ENCODE results near the gene PHKG2. TPM values are rescaled to one million over a fixed set of nuclear protein-coding genes. Genes with fewer than 3 reads are reported as not detected.

Gene PHKG2
- total and polyA plus RNA-seq, 7 donors: 10.1 to 21.3 (median 13.2) TPM

GRCh38 chr16:30767767-30768465 lies 19.7 kb downstream of the PHKG2 start:
- no peak for DNase-seq
- Histone ChIP-seq H3K27ac (no peak overlapping the region), H3K9me3 (no peaks in the 10 kb centered on the region), H3K4me1 (peaks cover 13% of the 10 kb centered on the region), H3K36me3 (ENCODE audit: insufficient read depth in 1 of 2, low read depth in 1 of 2) (peaks cover 24 to 100% of the 10 kb centered on the region in 2 donors), H3K4me3 (no peak overlapping the region), H3K27me3 (ENCODE audit: insufficient read depth in 3 of 3, low read length in 2 of 3) (no peaks in the 10 kb centered on the region)
- no peak for ATAC-seq
- intact Hi-C loops (cut with DNase I): no loop called here
- TF ChIP-seq, protein P1, sequence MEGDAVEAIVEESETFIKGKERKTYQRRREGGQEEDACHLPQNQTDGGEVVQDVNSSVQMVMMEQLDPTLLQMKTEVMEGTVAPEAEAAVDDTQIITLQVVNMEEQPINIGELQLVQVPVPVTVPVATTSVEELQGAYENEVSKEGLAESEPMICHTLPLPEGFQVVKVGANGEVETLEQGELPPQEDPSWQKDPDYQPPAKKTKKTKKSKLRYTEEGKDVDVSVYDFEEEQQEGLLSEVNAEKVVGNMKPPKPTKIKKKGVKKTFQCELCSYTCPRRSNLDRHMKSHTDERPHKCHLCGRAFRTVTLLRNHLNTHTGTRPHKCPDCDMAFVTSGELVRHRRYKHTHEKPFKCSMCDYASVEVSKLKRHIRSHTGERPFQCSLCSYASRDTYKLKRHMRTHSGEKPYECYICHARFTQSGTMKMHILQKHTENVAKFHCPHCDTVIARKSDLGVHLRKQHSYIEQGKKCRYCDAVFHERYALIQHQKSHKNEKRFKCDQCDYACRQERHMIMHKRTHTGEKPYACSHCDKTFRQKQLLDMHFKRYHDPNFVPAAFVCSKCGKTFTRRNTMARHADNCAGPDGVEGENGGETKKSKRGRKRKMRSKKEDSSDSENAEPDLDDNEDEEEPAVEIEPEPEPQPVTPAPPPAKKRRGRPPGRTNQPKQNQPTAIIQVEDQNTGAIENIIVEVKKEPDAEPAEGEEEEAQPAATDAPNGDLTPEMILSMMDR (IDR thresholded peaks at IDR 0.05): no peak
- WGBS, 3 donors: 89 to 92% (median 90%) methylated on average over 18 of the region's 18 CpGs

DNA sequence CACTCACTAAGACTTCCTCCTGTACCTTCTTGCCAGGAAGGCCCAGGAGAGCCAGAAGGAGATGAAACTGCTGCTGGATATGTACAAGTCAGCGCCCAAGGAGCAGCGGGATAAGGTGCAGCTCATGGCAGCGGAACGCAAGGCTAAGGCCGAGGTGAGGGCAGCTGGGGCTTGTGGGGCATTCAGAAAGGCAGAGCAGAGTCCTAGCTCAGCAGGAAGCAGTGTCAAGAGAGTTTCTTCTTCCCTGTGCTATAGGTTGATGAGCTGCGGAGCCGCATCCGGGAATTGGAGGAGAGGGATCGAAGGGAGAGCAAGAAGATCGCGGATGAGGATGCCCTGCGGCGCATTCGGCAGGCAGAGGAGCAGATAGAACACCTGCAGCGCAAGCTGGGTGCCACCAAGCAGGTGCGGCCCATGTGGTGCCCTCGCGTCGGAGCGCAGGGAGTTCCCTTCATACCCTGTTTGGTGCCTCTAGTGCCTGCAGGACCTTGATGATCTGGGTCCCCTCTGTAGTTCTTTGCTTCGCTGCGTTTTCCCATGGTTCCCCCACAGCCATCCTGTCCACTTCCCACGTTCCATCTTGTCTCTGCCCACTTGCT lies 20.5 kb downstream of the PHKG2 start:
- peaks cover 24 to 100% of the 10 kb centered on the region in 2 donors for H3K36me3 ChIP-seq (ENCODE audit: insufficient read depth in 1 of 2, low read depth in 1 of 2)
- intact Hi-C loops (cut with DNase I): no loop called here
- peaks cover 5% of the 10 kb centered on the region for H3K4me1 ChIP-seq
- TF ChIP-seq, protein P1 (IDR thresholded peaks at IDR 0.05): no peak
- DNase-seq: no peak
- no peak for ATAC-seq
- no peak overlapping the region for H3K4me3 ChIP-seq
- 93 to 96% (median 95%) methylated on average over 23 of the region's 23 CpGs for WGBS, 3 donors
- H3K27me3 ChIP-seq (ENCODE audit: insufficient read depth in 3 of 3, low read length in 2 of 3): no peaks in the 10 kb centered on the region
- no peaks in the 10 kb centered on the region for H3K9me3 ChIP-seq
- H3K27ac ChIP-seq: no peak overlapping the region

DNA sequence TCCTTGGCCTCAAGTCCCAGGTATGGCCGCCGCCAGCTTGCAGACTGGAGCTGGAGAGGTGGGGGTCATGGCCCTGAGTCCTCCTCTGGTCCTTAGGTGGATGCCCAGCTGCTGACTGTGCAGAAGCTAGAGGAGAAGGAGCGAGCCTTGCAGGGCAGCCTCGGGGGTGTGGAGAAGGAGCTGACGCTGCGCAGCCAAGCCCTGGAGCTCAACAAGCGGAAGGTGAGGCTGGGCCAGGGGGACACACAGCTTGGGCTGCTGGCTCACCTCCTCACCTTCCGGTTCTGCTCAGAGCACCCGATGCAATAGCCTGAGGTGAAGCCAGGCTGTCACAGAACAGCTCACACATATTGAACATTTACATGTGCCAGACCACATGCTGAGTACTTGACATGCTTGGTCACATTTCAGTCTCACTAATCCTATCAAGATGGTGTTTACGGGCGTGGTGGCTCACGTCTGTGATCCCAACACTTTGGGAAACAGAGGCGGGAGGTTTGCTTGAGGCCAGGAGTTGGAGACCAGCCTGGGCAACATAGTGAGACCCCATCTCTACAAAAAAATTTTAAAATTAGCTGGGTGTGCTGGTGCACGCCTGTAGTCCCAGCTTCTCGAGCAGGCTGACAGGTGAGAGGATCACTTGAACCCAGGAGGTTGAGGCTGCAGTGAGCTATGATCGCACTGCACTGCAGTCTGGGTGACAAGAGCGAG lies 21.3 kb downstream of the PHKG2 start:
- ATAC-seq (no peak), DNase-seq (no peak)
- Histone ChIP-seq H3K27ac (no peak overlapping the region), H3K27me3 (ENCODE audit: insufficient read depth in 3 of 3, low read length in 2 of 3) (no peaks in the 10 kb centered on the region), H3K9me3 (no peaks in the 10 kb centered on the region), H3K36me3 (ENCODE audit: insufficient read depth in 1 of 2, low read depth in 1 of 2) (peaks cover 19 to 100% of the 10 kb centered on the region in 2 donors), H3K4me3 (no peak overlapping the region), H3K4me1 (peaks cover 5% of the 10 kb centered on the region)
- whole genome bisulfite sequencing, 3 donors: 91 to 92% (median 92%) methylated on average over 17 of the region's 17 CpGs
- intact Hi-C loops (cut with DNase I): no loop called here
- TF ChIP-seq, protein P1 (IDR thresholded peaks at IDR 0.05): no peak

GRCh38 chr16:30771726-30772125 lies 23.5 kb downstream of the PHKG2 start:
- H3K27me3 ChIP-seq (ENCODE audit: insufficient read depth in 3 of 3, low read length in 2 of 3): no peaks in the 10 kb centered on the region
- H3K36me3 ChIP-seq (ENCODE audit: insufficient read depth in 1 of 2, low read depth in 1 of 2): peaks cover 14 to 79% of the 10 kb centered on the region in 2 donors
- H3K4me1 ChIP-seq: peaks cover 17% of the 10 kb centered on the region
- DNase-seq (no peak), ATAC-seq (no peak)
- H3K27ac ChIP-seq: no peak overlapping the region
- WGBS, 3 donors: 77 to 91% (median 82%) methylated on average over 14 of the region's 14 CpGs
- intact Hi-C loops (cut with DNase I): no loop called here
- no peak overlapping the region for H3K4me3 ChIP-seq
- TF ChIP-seq, protein P1 (IDR thresholded peaks at IDR 0.05): no peak
- H3K9me3 ChIP-seq: no peaks in the 10 kb centered on the region

Measured in psoas muscle (tissue), 8 donors.